Liver (tissue), 9 donors: ENCODE data around the gene ALG12. TPM values are rescaled to one million over a fixed set of nuclear protein-coding genes. Genes with fewer than 3 reads are reported as not detected.

Source experiments
- DNase-seq: peaks from one replicate; pipeline ENCODE4 v3.0.0-alpha.2; 2017; ENCODE audit warnings: low spot score
- H3K27ac ChIP-seq, 2 donors: one replicate each; pipeline ENCODE4 v1.7.0; 2013; ENCODE audit warnings: inconsistent platforms in 2 of 2, low read length in 2 of 2, control low read depth in 1 of 2, low read depth in 1 of 2, mild to moderate bottlenecking in 1 of 2
- H3K27me3 ChIP-seq, 4 donors: one replicate each; pipeline versions ENCODE4 v1.6.1 to v1.7.0; 2013; ENCODE audit warnings: low read length in 3 of 4, inconsistent platforms in 1 of 4, mild to moderate bottlenecking in 1 of 4, moderate library complexity in 1 of 4; ENCODE audit not compliant: control insufficient read depth in 4 of 4, insufficient read depth in 4 of 4
- H3K36me3 ChIP-seq, 4 donors: one replicate each; pipeline versions ENCODE4 v1.6.1 to v1.7.0; 2013; ENCODE audit warnings: low read length in 3 of 4, mild to moderate bottlenecking in 3 of 4, low read depth in 1 of 4, moderate library complexity in 1 of 4; ENCODE audit not compliant: control insufficient read depth in 4 of 4, insufficient read depth in 3 of 4
- H3K4me1 ChIP-seq, 4 donors: one replicate each; pipeline versions ENCODE4 v1.6.1 to v1.7.0; 2013; ENCODE audit warnings: low read length in 3 of 4, mild to moderate bottlenecking in 3 of 4, moderate library complexity in 1 of 4; ENCODE audit not compliant: control insufficient read depth in 4 of 4, insufficient read depth in 4 of 4
- H3K4me3 ChIP-seq, 3 donors: one replicate each; pipeline versions ENCODE4 v1.6.1 to v1.7.0; 2013; ENCODE audit warnings: low read length in 3 of 3, control low read depth in 1 of 3, low read depth in 1 of 3, mild to moderate bottlenecking in 1 of 3
- H3K9ac ChIP-seq, 2 donors: one replicate each; pipeline ENCODE4 v1.7.0; 2013; ENCODE audit warnings: low read length in 2 of 2, mild to moderate bottlenecking in 2 of 2, moderate library complexity in 2 of 2, control low read depth in 1 of 2, low read depth in 1 of 2
- H3K9me3 ChIP-seq, 4 donors: one replicate each; pipeline versions ENCODE4 v1.6.1 to v1.7.0; 2013; ENCODE audit warnings: low read length in 3 of 4; ENCODE audit not compliant: control insufficient read depth in 4 of 4
- EGR1 ChIP-seq, 2 donors: IDR thresholded peaks; 2 replicates each; pipeline ENCODE4 v1.6.1; 2016 to 2018; ENCODE audit warnings: antibody characterized with exemption in 2 of 2, low read depth in 2 of 2
- GABPA ChIP-seq, 2 donors: IDR thresholded peaks in 1 of 2; conservative IDR thresholded peaks in 1 of 2; 2 replicates each; pipeline ENCODE4 v1.6.1; 2016; ENCODE audit warnings: antibody characterized with exemption in 2 of 2, mild to moderate bottlenecking in 1 of 2, moderate library complexity in 1 of 2
- HNF4G ChIP-seq: IDR thresholded peaks from 2 replicates; pipeline ENCODE4 v1.6.1; 2016; ENCODE audit warnings: antibody characterized with exemption
- JUND ChIP-seq, 2 donors: IDR thresholded peaks; 2 replicates each; pipeline ENCODE4 v1.6.1; 2016; ENCODE audit warnings: antibody characterized with exemption in 2 of 2
- NR2F2 ChIP-seq: IDR thresholded peaks from 2 replicates; pipeline ENCODE4 v1.6.1; 2016; ENCODE audit warnings: antibody characterized with exemption
- RAD21 ChIP-seq, 2 donors: IDR thresholded peaks; 2 replicates each; pipeline ENCODE4 v1.6.1; 2016; ENCODE audit warnings: antibody characterized with exemption in 2 of 2, mild to moderate bottlenecking in 2 of 2
- RXRA ChIP-seq, 2 donors: IDR thresholded peaks; 2 replicates each; pipeline ENCODE4 v1.6.1; 2017 to 2018; ENCODE audit warnings: antibody characterized with exemption in 2 of 2, mild to moderate bottlenecking in 1 of 2
- SP1 ChIP-seq: IDR thresholded peaks from 2 replicates; pipeline ENCODE4 v1.6.1; 2018; ENCODE audit warnings: antibody characterized with exemption, mild to moderate bottlenecking
- TAF1 ChIP-seq: conservative IDR thresholded peaks from 2 replicates; pipeline ENCODE4 v1.6.1; 2016; ENCODE audit warnings: antibody characterized with exemption, mild to moderate bottlenecking
- YY1 ChIP-seq: IDR thresholded peaks from 2 replicates; pipeline ENCODE4 v1.6.1; 2016; ENCODE audit warnings: antibody characterized with exemption, mild to moderate bottlenecking
- WGBS: extraction: QIAGEN DNeasy Blood & Tissue Kit; methylation state at CpG from one replicate; pipeline ENCODE4 v1.1.7; 2013; 5-methylcytosine and 5-hydroxymethylcytosine counted together
- polyA plus RNA-seq, 2 donors: library from polyadenylated mRNA; stranded (reverse) in 1 of 2; unstranded in 1 of 2; fragments of 200-250 nt in 1 of 2; fragments of >200 nt in 1 of 2; fragmentation: Nextera tagmentation in 1 of 2; extraction: Ambion mirVana in 1 of 2; gene quantifications; one replicate each; pipeline versions ENCODE4 v1.2.1 to v1.2.3, GENCODE V29; 2013 to 2015
- total RNA-seq, 2 donors: library from RNA; depleted of rRNA; stranded (reverse); fragments of >200 nt; gene quantifications; one replicate each; pipeline ENCODE4 v1.2.3, GENCODE V29; 2014
- TF ChIP-seq, protein P1 (sequence below): IDR thresholded peaks from 2 replicates; pipeline ENCODE4 v1.6.1; 2016; ENCODE audit warnings: antibody characterized with exemption
- TF ChIP-seq, protein P2 (sequence below): fragments of 150-350 bp; IDR thresholded peaks from 2 replicates; pipeline ENCODE4 v1.5.1; 2017; ENCODE audit warnings: improper control_type of control experiment, low read depth, low read length; ENCODE audit not compliant: missing input control
- TF ChIP-seq, protein P3 (sequence below): IDR thresholded peaks from 2 replicates; pipeline ENCODE4 v1.6.1; 2016; ENCODE audit warnings: antibody characterized with exemption
- TF ChIP-seq, protein P4 (sequence below): IDR thresholded peaks from 2 replicates; pipeline ENCODE4 v1.6.1; 2016; ENCODE audit warnings: antibody characterized with exemption, mild to moderate bottlenecking
- TF ChIP-seq, protein P5 (sequence below): IDR thresholded peaks from 2 replicates; pipeline ENCODE4 v1.6.1; 2016; ENCODE audit warnings: antibody characterized with exemption
- donor health status: healthy.
- donor health status: healthy.
- donor health status: healthy.
- donor health status: healthy.
- donor health status: healthy.

The ALG12 gene
- total and polyA plus RNA-seq, 4 donors, result 10.4 to 20.2 (median 14.0) TPM

DNA sequence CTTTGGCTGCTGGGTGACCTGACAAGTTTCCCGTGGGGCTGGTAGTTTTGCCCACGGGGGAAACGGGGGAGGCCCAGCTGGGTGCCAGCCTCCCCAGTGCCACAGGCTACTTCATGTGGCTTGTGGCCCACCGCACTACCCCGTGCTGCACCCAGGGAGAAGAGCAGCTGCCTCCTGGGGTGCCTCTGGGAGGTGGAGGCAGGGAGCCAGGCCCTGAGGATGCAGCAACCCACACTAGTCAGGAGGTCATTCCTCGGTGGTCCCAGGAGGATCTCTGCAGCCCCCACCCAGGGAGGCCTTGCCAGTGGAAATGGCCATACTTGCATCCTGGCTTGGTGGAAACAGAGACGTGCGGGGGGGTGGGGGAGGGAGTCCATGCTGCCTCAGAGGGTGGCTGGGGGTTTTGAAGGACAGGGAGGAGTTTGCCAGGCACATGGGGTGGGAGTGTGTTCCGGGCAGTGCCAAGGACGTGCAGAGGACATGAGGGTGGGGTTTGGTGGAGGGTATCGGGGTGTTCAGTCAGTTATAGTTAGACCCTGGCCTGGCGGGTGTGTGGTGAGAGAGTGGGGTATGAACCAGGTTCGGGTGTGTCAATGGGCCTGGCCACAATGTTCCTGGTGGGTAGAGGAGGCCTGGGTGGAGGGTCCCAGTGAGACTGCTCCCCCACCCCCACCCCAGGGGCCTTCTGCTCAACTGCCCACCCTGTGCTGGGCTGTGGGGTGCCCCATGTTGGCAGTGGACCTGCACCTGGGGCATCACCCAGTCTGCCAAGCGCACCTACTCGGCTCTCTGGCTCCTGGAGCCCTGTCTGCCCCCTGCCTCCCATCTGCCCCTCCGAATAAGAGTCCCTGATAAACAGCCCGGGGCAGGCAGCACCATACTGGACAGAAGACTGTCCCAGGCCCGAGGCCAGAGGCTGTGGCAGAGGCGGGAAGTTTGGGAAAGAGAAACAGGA is 46.2 kb upstream of the ALG12 start:
- H3K4me3 ChIP-seq, result peak overlapping the region in 2 of 3 donors; percentile 23 to 95
- H3K4me1 ChIP-seq, result peaks cover 37 to 77% (median 59%) of the 10 kb centered on the region in 4 donors
- DNase-seq, result no peak
- WGBS, result 67% methylated on average over 19 of the region's 19 CpGs
- H3K27me3 ChIP-seq, result no peaks in the 10 kb centered on the region
- H3K27ac ChIP-seq, result peak overlapping the region; percentile 95 to 99
- peaks cover 0 to 13% (median 3%) of the 10 kb centered on the region in 4 donors for H3K36me3 ChIP-seq
- TF ChIP-seq RAD21 (IDR thresholded peaks at IDR 0.05), result no peak
- TF ChIP-seq, protein P1, sequence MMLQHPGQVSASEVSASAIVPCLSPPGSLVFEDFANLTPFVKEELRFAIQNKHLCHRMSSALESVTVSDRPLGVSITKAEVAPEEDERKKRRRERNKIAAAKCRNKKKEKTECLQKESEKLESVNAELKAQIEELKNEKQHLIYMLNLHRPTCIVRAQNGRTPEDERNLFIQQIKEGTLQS, result no peak
- no peak for TF ChIP-seq HNF4G
- TF ChIP-seq, protein P2, sequence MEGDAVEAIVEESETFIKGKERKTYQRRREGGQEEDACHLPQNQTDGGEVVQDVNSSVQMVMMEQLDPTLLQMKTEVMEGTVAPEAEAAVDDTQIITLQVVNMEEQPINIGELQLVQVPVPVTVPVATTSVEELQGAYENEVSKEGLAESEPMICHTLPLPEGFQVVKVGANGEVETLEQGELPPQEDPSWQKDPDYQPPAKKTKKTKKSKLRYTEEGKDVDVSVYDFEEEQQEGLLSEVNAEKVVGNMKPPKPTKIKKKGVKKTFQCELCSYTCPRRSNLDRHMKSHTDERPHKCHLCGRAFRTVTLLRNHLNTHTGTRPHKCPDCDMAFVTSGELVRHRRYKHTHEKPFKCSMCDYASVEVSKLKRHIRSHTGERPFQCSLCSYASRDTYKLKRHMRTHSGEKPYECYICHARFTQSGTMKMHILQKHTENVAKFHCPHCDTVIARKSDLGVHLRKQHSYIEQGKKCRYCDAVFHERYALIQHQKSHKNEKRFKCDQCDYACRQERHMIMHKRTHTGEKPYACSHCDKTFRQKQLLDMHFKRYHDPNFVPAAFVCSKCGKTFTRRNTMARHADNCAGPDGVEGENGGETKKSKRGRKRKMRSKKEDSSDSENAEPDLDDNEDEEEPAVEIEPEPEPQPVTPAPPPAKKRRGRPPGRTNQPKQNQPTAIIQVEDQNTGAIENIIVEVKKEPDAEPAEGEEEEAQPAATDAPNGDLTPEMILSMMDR, result no peak
- TF ChIP-seq, protein P3, sequence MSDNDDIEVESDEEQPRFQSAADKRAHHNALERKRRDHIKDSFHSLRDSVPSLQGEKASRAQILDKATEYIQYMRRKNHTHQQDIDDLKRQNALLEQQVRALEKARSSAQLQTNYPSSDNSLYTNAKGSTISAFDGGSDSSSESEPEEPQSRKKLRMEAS, result no peak
- TF ChIP-seq JUND (IDR thresholded peaks at IDR 0.05), result no peak
- no peak for TF ChIP-seq RXRA (IDR thresholded peaks at IDR 0.05)
- no peak for TF ChIP-seq YY1
- TF ChIP-seq GABPA (IDR thresholded peaks at IDR 0.05 in 1 of 2, conservative IDR thresholded peaks at IDR 0.05 in 1 of 2), result no peak
- TF ChIP-seq TAF1, result no peak
- no peak for TF ChIP-seq EGR1 (IDR thresholded peaks at IDR 0.05; ENCODE audit: low read depth in 2 of 2)
- TF ChIP-seq NR2F2, result no peak
- no peak for TF ChIP-seq SP1
- TF ChIP-seq, protein P4, sequence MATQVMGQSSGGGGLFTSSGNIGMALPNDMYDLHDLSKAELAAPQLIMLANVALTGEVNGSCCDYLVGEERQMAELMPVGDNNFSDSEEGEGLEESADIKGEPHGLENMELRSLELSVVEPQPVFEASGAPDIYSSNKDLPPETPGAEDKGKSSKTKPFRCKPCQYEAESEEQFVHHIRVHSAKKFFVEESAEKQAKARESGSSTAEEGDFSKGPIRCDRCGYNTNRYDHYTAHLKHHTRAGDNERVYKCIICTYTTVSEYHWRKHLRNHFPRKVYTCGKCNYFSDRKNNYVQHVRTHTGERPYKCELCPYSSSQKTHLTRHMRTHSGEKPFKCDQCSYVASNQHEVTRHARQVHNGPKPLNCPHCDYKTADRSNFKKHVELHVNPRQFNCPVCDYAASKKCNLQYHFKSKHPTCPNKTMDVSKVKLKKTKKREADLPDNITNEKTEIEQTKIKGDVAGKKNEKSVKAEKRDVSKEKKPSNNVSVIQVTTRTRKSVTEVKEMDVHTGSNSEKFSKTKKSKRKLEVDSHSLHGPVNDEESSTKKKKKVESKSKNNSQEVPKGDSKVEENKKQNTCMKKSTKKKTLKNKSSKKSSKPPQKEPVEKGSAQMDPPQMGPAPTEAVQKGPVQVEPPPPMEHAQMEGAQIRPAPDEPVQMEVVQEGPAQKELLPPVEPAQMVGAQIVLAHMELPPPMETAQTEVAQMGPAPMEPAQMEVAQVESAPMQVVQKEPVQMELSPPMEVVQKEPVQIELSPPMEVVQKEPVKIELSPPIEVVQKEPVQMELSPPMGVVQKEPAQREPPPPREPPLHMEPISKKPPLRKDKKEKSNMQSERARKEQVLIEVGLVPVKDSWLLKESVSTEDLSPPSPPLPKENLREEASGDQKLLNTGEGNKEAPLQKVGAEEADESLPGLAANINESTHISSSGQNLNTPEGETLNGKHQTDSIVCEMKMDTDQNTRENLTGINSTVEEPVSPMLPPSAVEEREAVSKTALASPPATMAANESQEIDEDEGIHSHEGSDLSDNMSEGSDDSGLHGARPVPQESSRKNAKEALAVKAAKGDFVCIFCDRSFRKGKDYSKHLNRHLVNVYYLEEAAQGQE, result no peak
- TF ChIP-seq, protein P5, sequence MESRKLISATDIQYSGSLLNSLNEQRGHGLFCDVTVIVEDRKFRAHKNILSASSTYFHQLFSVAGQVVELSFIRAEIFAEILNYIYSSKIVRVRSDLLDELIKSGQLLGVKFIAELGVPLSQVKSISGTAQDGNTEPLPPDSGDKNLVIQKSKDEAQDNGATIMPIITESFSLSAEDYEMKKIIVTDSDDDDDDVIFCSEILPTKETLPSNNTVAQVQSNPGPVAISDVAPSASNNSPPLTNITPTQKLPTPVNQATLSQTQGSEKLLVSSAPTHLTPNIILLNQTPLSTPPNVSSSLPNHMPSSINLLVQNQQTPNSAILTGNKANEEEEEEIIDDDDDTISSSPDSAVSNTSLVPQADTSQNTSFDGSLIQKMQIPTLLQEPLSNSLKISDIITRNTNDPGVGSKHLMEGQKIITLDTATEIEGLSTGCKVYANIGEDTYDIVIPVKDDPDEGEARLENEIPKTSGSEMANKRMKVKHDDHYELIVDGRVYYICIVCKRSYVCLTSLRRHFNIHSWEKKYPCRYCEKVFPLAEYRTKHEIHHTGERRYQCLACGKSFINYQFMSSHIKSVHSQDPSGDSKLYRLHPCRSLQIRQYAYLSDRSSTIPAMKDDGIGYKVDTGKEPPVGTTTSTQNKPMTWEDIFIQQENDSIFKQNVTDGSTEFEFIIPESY, result no peak
- no peaks in the 10 kb centered on the region for H3K9me3 ChIP-seq
- H3K9ac ChIP-seq, result peak overlapping the region; percentile 35 to 71
